Neuronal stem cell (in vitro differentiated cells): ENCODE measurements around the gene MYH9.

Experiments
- DNase-seq: peaks from one replicate; pipeline ENCODE4 v3.0.0-alpha.2; 2013; ENCODE audit warnings: low spot score
- H2AFZ ChIP-seq: one replicate; pipeline ENCODE4 v1.6.1; 2013; ENCODE audit warnings: mild to moderate bottlenecking, low read length, inconsistent platforms
- H2AK5ac ChIP-seq: 2 replicates; pipeline ENCODE4 v1.6.1; 2013; ENCODE audit warnings: low read depth, mild to moderate bottlenecking, inconsistent platforms, low read length, moderate library complexity, mixed read lengths
- H2BK120ac ChIP-seq: 2 replicates; pipeline ENCODE4 v1.6.1; 2013; ENCODE audit warnings: low read depth, mild to moderate bottlenecking, inconsistent platforms, low read length, moderate library complexity, mixed read lengths
- H2BK12ac ChIP-seq: one replicate; pipeline ENCODE4 v1.6.1; 2013; ENCODE audit warnings: low read length, inconsistent platforms
- H2BK15ac ChIP-seq: 2 replicates; pipeline ENCODE4 v1.6.1; 2013; ENCODE audit warnings: mild to moderate bottlenecking, low read length, inconsistent platforms, mixed read lengths
- H2BK5ac ChIP-seq: one replicate; pipeline ENCODE4 v1.6.1; 2013; ENCODE audit warnings: inconsistent platforms, mild to moderate bottlenecking, low read length, moderate library complexity
- H3K14ac ChIP-seq: one replicate; pipeline ENCODE4 v1.6.1; 2013; ENCODE audit warnings: low read length, inconsistent platforms
- H3K18ac ChIP-seq: 2 replicates; pipeline ENCODE4 v1.6.1; 2013; ENCODE audit warnings: low read length, inconsistent platforms
- H3K23ac ChIP-seq: 2 replicates; pipeline ENCODE4 v1.6.1; 2013; ENCODE audit warnings: low read depth, mild to moderate bottlenecking, mixed read lengths, low read length, inconsistent platforms; ENCODE audit not compliant: poor library complexity
- H3K27ac ChIP-seq: replicated peaks from 3 replicates; pipeline ENCODE4 v1.5.1; 2013; ENCODE audit warnings: low read length, inconsistent platforms
- H3K27me3 ChIP-seq, 3 experiments: 2 replicates each; pipeline ENCODE4 v1.6.1; 2013; ENCODE audit warnings: low read length in 3 of 3, mild to moderate bottlenecking in 2 of 3, inconsistent platforms in 1 of 3, low read depth in 1 of 3, mixed read lengths in 1 of 3, moderate library complexity in 1 of 3; ENCODE audit not compliant: control insufficient read depth in 3 of 3, insufficient read depth in 3 of 3
- H3K36me3 ChIP-seq, 2 donors: replicated peaks in 1 of 2; 2 replicates each; pipeline ENCODE4 v1.6.1; 2013; ENCODE audit warnings: low read length in 2 of 2; ENCODE audit not compliant: control insufficient read depth in 2 of 2, insufficient read depth in 2 of 2
- H3K4ac ChIP-seq: 2 replicates; pipeline ENCODE4 v1.6.1; 2013; ENCODE audit warnings: inconsistent platforms, mild to moderate bottlenecking, low read length, moderate library complexity
- H3K4me1 ChIP-seq, 2 donors: 1 replicate in 1 of 2; 2 replicates in 1 of 2; pipeline ENCODE4 v1.6.1; 2013; ENCODE audit warnings: low read length in 2 of 2, low read depth in 1 of 2; ENCODE audit not compliant: control insufficient read depth in 2 of 2, insufficient read depth in 1 of 2
- H3K4me2 ChIP-seq: one replicate; pipeline ENCODE4 v1.6.1; 2013; ENCODE audit warnings: mild to moderate bottlenecking, low read length, inconsistent platforms; ENCODE audit not compliant: insufficient read depth, poor library complexity, severe bottlenecking
- H3K4me3 ChIP-seq, 2 donors: 2 replicates each; pipeline ENCODE4 v1.5.1; 2013; ENCODE audit warnings: low read length in 2 of 2, mild to moderate bottlenecking in 2 of 2, inconsistent platforms in 1 of 2, moderate library complexity in 1 of 2
- H3K79me1 ChIP-seq: one replicate; pipeline ENCODE4 v1.6.1; 2013; ENCODE audit warnings: low read depth, mild to moderate bottlenecking, inconsistent platforms, low read length, moderate library complexity
- H3K9ac ChIP-seq: one replicate; pipeline ENCODE4 v1.6.1; 2013; ENCODE audit warnings: mild to moderate bottlenecking, low read depth, low read length, inconsistent platforms; ENCODE audit not compliant: poor library complexity
- H3K9me3 ChIP-seq, 2 donors: replicated peaks in 1 of 2; 2 replicates each; pipeline versions ENCODE3 to v1.6.1; 2013; ENCODE audit warnings: low read length in 2 of 2, mild to moderate bottlenecking in 2 of 2, inconsistent platforms in 1 of 2, low read depth in 1 of 2, mixed read lengths in 1 of 2, moderate library complexity in 1 of 2; ENCODE audit not compliant: control insufficient read depth in 2 of 2, insufficient read depth in 1 of 2
- H4K8ac ChIP-seq: one replicate; pipeline ENCODE4 v1.6.1; 2013; ENCODE audit warnings: low read depth, mild to moderate bottlenecking, inconsistent platforms, low read length, moderate library complexity
- H4K91ac ChIP-seq: one replicate; pipeline ENCODE4 v1.6.1; 2013; ENCODE audit warnings: low read length, low read depth, mild to moderate bottlenecking, inconsistent platforms; ENCODE audit not compliant: poor library complexity
- WGBS, 2 donors: extraction: QIAGEN DNeasy Blood & Tissue Kit; methylation state at CpG; one replicate each; pipeline ENCODE4 v1.1.7; 2013; ENCODE audit warnings: missing lambda C conversion rate in 2 of 2, mixed read lengths in 1 of 2; ENCODE audit not compliant: insufficient read length in 2 of 2, insufficient replicate concordance in 1 of 2; ENCODE audit errors: extremely low coverage in 2 of 2; 5-methylcytosine and 5-hydroxymethylcytosine counted together

MYH9 gene

GRCh38 chr22:36378869-36379217 is 8.9 kb downstream of the MYH9 start:
- H3K4me2 ChIP-seq: no peak overlapping the region
- peaks cover 8% of the 10 kb centered on the region for H3K79me1 ChIP-seq
- H3K23ac ChIP-seq: no peak overlapping the region
- no peak overlapping the region for H2AK5ac ChIP-seq
- H3K4me1 ChIP-seq: peaks cover 0 to 8% of the 10 kb centered on the region in 2 donors
- H3K4ac ChIP-seq: no peak overlapping the region
- no CpG with 5 or more reads among the region's 5 CpGs for WGBS, 2 donors
- H4K91ac ChIP-seq: no peak overlapping the region
- H2AFZ ChIP-seq: no peak overlapping the region
- H3K9ac ChIP-seq: no peak overlapping the region
- peaks cover 1 to 3% of the 10 kb centered on the region in 2 donors for H3K9me3 ChIP-seq
- no peaks in the 10 kb centered on the region for H3K27me3 ChIP-seq
- no peak overlapping the region for H2BK12ac ChIP-seq
- H2BK120ac ChIP-seq: no peak overlapping the region
- no peak overlapping the region for H2BK5ac ChIP-seq
- no peak overlapping the region for H3K4me3 ChIP-seq
- peaks cover 11 to 43% of the 10 kb centered on the region in 2 donors for H3K36me3 ChIP-seq
- DNase-seq: no peak
- no peak overlapping the region for H3K18ac ChIP-seq
- H3K27ac ChIP-seq: no peak overlapping the region
- H3K14ac ChIP-seq: no peak overlapping the region
- no peak overlapping the region for H4K8ac ChIP-seq
- H2BK15ac ChIP-seq: no peak overlapping the region

GRCh38 chr22:36378080-36378868 is 9.5 kb downstream of the MYH9 start:
- no peak overlapping the region for H3K9ac ChIP-seq
- no peak overlapping the region for H4K91ac ChIP-seq
- WGBS, 2 donors: no CpG with 5 or more reads among the region's 14 CpGs
- no peak for DNase-seq
- H2BK15ac ChIP-seq: no peak overlapping the region
- H3K14ac ChIP-seq: no peak overlapping the region
- H2BK12ac ChIP-seq: no peak overlapping the region
- H3K23ac ChIP-seq: no peak overlapping the region
- H2BK120ac ChIP-seq: no peak overlapping the region
- H3K4me3 ChIP-seq: no peak overlapping the region
- no peak overlapping the region for H3K27ac ChIP-seq
- H2BK5ac ChIP-seq: no peak overlapping the region
- peaks cover 11 to 42% of the 10 kb centered on the region in 2 donors for H3K36me3 ChIP-seq
- H3K79me1 ChIP-seq: peaks cover 11% of the 10 kb centered on the region
- no peak overlapping the region for H3K18ac ChIP-seq
- no peak overlapping the region for H2AFZ ChIP-seq
- H3K27me3 ChIP-seq: no peaks in the 10 kb centered on the region
- peaks cover 0 to 10% of the 10 kb centered on the region in 2 donors for H3K4me1 ChIP-seq
- no peak overlapping the region for H3K4ac ChIP-seq
- peaks cover 1 to 3% of the 10 kb centered on the region in 2 donors for H3K9me3 ChIP-seq
- H3K4me2 ChIP-seq: no peak overlapping the region
- H2AK5ac ChIP-seq: no peak overlapping the region
- H4K8ac ChIP-seq: no peak overlapping the region

- Histone ChIP-seq H3K27ac (no peak overlapping the region), H3K27me3 (no peaks in the 10 kb centered on the region), H3K18ac (no peak overlapping the region), H3K9me3 (peaks cover 1 to 3% of the 10 kb centered on the region in 2 donors), H3K23ac (no peak overlapping the region), H2BK15ac (no peak overlapping the region), H4K8ac (no peak overlapping the region), H3K36me3 (peaks cover 9 to 34% of the 10 kb centered on the region in 2 donors), H2BK5ac (no peak overlapping the region), H3K4ac (no peak overlapping the region), H2BK120ac (no peak overlapping the region), H2AK5ac (no peak overlapping the region), H3K79me1 (peaks cover 10% of the 10 kb centered on the region), H4K91ac (no peak overlapping the region), H3K4me2 (no peak overlapping the region), H3K4me3 (no peak overlapping the region), H2BK12ac (no peak overlapping the region), H3K14ac (no peak overlapping the region), H3K4me1 (peaks cover 0 to 19% of the 10 kb centered on the region in 2 donors), H3K9ac (no peak overlapping the region), H2AFZ (no peak overlapping the region)
- WGBS, 2 donors: no CpG with 5 or more reads among the region's 14 CpGs
- no peak for DNase-seq
These were observed 10.6 kb downstream of the MYH9 start for GRCh38 chr22:36377022-36377631.

GRCh38 chr22:36376265-36376664 is 11.5 kb downstream of the MYH9 start:
- no peak overlapping the region for H4K91ac ChIP-seq
- H3K4me3 ChIP-seq: no peak overlapping the region
- peaks cover 10% of the 10 kb centered on the region for H3K79me1 ChIP-seq
- H2BK15ac ChIP-seq: no peak overlapping the region
- no peak overlapping the region for H3K14ac ChIP-seq
- no peak overlapping the region for H3K4me2 ChIP-seq
- peaks cover 9 to 28% of the 10 kb centered on the region in 2 donors for H3K36me3 ChIP-seq
- H3K9ac ChIP-seq: no peak overlapping the region
- H3K27me3 ChIP-seq: no peaks in the 10 kb centered on the region
- H2BK5ac ChIP-seq: no peak overlapping the region
- H2BK12ac ChIP-seq: no peak overlapping the region
- peaks cover 1 to 3% of the 10 kb centered on the region in 2 donors for H3K9me3 ChIP-seq
- no peak overlapping the region for H3K18ac ChIP-seq
- H2AFZ ChIP-seq: no peak overlapping the region
- no CpG with 5 or more reads among the region's 3 CpGs for WGBS, 2 donors
- H3K4me1 ChIP-seq: peaks cover under 1 to 20% of the 10 kb centered on the region in 2 donors
- H3K4ac ChIP-seq: no peak overlapping the region
- H3K23ac ChIP-seq: no peak overlapping the region
- H2AK5ac ChIP-seq: no peak overlapping the region
- DNase-seq: no peak
- H2BK120ac ChIP-seq: no peak overlapping the region
- no peak overlapping the region for H4K8ac ChIP-seq
- H3K27ac ChIP-seq: no peak overlapping the region
